Brain microvascular endothelial cell (primary cell): ENCODE measurements around the gene MOB3A.

ENCODE experiments used
- DNase-seq: peaks from one replicate; pipeline ENCODE4 v3.0.0-alpha.2; 2020
- H3K27ac ChIP-seq: fragments of 250-450 bp; sonication (Bioruptor Pico); 2 replicates; pipeline ENCODE4 v1.5.1; 2020; ENCODE audit warnings: mild to moderate bottlenecking, moderate library complexity
- H3K27me3 ChIP-seq: fragments of 250-450 bp; sonication (Bioruptor Pico); replicated peaks from 2 replicates; pipeline ENCODE4 v1.5.1; 2020; ENCODE audit warnings: mild to moderate bottlenecking
- H3K36me3 ChIP-seq: fragments of 250-450 bp; sonication (Bioruptor Pico); replicated peaks from 2 replicates; pipeline ENCODE4 v1.5.1; 2020; ENCODE audit warnings: mild to moderate bottlenecking
- H3K4me3 ChIP-seq: 2 replicates; pipeline ENCODE4 v1.5.1; 2011; ENCODE audit warnings: low read depth, mild to moderate bottlenecking, control low read depth, low read length, moderate library complexity
- in situ Hi-C: cut with HindIII; loops from 2 replicates; pipeline ENCODE4 v1.10.0; 2017; ENCODE audit warnings: low sequenced_read_pairs, low pct_ligation_motif_present
- TF ChIP-seq, protein P1 (sequence below): IDR thresholded peaks from 2 replicates; pipeline ENCODE4 v1.5.1; 2011; ENCODE audit warnings: low read depth, mild to moderate bottlenecking, moderate library complexity, low read length, control low read depth, inconsistent platforms; ENCODE audit errors: missing control alignments

MOB3A gene

DNA sequence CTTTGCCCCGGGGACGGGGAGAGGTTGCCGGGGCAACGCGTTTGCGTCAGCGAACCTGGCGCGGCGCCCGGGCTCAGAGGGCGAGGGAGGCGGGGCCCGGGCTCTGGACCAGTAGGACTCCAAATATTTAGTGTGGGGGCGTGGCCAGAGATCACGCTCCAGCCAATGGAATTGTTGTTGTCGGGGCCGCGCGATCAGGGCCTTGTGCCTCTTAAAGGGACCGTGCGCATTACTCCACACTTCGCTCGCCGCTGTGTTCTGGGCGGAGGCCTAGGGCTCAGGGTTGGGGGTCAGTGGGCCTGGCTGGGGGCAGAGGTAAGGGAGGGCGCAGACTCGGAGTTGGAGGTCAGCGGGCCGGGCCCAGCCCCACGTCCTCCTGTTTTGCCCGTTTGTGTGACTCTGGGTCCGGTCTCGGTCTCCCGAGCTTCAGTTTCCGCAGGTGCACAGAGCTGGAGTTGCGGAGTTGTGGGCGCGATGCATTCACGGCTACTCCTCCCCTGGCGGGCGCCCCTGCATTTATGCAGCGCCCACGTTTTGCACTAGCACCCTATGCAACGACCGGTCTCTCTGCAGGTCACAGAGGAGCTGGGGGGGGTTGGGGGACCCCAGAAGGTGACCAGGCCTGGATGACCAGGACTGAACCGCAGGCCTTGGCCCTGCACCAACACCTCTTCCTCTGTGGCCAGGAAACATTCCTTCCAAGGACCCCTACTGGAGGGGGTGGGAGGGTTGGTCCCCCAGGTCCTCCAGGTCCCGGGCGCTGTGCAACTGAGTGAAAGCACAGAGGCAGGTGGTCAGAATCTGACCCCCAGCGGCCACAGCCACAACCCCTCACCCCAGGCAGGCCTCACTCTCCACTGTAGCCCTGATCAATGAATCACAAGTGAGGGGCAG is 34.4 kb downstream of the MOB3A start:
- peak; percentile 98 for DNase-seq
- TF ChIP-seq, protein P1, sequence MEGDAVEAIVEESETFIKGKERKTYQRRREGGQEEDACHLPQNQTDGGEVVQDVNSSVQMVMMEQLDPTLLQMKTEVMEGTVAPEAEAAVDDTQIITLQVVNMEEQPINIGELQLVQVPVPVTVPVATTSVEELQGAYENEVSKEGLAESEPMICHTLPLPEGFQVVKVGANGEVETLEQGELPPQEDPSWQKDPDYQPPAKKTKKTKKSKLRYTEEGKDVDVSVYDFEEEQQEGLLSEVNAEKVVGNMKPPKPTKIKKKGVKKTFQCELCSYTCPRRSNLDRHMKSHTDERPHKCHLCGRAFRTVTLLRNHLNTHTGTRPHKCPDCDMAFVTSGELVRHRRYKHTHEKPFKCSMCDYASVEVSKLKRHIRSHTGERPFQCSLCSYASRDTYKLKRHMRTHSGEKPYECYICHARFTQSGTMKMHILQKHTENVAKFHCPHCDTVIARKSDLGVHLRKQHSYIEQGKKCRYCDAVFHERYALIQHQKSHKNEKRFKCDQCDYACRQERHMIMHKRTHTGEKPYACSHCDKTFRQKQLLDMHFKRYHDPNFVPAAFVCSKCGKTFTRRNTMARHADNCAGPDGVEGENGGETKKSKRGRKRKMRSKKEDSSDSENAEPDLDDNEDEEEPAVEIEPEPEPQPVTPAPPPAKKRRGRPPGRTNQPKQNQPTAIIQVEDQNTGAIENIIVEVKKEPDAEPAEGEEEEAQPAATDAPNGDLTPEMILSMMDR = peak; percentile 1
- in situ Hi-C loops = no loop called here
- peak overlapping the region; percentile 63 for H3K4me3 ChIP-seq
- no peaks in the 10 kb centered on the region for H3K27me3 ChIP-seq
- peak overlapping the region; percentile 99 for H3K27ac ChIP-seq
- no peaks in the 10 kb centered on the region for H3K36me3 ChIP-seq

DNA sequence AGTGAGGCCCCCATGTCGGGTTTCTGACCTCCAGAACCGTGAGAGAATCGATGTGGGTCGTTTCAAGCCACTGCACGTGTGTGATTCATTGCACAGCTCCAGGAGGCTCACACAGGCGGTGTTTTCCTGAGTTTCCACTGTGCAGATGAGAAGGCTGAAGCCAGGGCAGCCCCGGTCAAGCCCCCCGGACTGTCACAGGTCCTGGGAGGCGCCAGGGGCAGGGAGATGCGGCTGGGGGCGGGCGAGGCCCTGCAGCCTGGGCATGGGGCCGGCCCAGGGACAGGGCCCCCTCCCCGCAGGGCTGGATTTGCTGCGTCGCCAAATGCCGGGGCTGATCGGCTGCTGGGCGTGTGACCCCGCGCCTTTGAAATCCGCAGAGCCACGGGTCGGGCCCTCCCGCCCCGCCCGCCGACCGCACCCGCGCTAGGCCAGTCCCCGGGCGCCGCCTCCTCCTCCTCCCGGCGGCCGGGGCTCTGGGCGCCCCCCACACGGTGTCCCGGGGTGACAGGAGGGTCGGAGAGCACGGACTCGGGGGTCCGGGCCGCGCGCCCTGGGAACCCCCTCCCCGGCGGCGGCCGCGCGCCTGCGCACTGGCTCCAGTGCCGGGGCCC is 35.1 kb downstream of the MOB3A start:
- peak; percentile 65 for DNase-seq

DNA sequence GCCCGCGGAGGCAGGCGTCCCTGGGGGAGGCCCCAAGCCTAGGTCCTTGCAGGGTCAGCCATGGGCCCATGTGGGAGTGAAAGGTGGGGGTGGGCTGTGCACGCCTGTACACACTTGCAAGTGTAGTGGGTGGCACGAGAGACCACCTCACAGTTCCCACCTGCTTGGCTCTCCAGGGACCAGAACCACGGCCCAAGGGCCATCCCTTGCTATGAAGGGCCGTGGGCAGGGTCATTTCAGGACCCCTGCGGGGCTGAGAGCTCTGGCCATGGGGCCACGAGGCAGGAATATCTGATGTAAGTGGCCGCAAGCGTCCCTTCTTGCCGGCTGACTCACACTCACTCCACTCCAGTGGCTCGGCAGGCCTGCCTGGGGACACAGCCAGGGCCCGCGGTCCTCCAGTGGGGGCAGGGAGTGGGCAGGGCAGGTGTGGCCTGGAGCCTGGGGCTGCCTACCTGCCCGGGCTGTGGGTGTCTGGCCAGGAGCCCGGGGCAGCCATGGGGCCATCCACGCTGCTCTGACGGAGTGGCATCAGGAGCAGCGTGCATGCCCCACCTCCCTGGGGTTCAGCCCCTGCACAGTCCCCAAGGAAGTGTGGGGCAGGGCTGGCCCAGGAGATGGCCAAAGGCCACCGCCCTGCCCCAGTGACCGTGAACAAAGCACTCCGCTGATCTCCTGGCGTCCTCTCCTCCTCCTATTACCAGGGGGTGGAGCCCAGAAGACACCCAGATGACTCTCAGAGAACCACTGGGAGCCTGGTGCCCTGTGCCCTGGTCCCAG is 36.5 kb downstream of the MOB3A start:
- no peak overlapping the region for H3K4me3 ChIP-seq
- peak overlapping the region; percentile 99 for H3K27ac ChIP-seq
- H3K27me3 ChIP-seq = no peaks in the 10 kb centered on the region
- TF ChIP-seq, protein P1 = no peak
- peak; percentile 64 for DNase-seq
- no peaks in the 10 kb centered on the region for H3K36me3 ChIP-seq
- in situ Hi-C loops = no loop called here

More for the DNA sequence above, 35.1 kb downstream of the MOB3A start:
- H3K27me3 ChIP-seq = no peaks in the 10 kb centered on the region
- H3K36me3 ChIP-seq = no peaks in the 10 kb centered on the region
- TF ChIP-seq, protein P1 = no peak
- peak overlapping the region; percentile 99 for H3K27ac ChIP-seq
- in situ Hi-C loops = no loop called here
- peak overlapping the region; percentile 44 for H3K4me3 ChIP-seq

DNA sequence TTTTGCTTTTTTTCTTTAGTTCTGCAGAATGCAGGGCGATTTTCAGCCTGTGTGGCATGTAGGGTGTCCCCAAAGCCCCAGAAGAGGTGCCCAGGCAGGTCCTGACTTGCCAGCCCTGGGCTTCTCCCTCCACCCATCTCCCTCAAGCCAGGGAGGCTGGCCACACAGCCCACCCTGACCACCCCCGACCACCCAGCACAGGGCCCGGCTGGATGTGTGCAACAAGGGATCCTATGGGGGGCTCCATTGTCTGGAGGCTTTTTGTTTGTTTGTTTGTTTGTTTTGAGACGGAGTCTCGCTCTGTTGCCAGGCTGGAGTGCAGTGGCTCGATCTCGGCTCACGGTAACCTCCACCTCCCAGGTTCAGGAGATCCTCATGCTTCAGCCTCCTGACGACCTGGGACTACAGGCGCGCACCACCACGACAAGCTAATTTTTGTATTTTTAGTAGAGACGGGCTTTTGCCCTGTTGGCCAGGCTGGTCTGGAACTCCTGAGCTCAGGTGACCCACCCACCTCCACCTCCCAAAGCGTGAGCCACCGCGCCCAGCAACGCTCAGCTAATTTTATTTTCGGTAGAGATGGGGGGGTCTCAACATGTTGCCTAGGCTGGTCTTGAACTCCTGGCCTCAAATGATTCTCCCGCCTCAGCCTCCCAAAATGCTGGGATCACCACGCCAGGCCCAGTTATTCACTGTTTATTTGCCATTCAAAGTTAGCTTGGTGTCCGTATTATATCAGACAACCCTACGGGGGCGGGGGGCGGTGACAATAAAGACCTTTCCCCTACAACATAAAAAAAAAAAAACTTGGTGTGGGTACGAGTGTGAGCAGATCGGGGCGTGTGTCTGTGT is 37.3 kb downstream of the MOB3A start:
- no peak for DNase-seq
- in situ Hi-C loops = no loop called here
- TF ChIP-seq, protein P1 = no peak

More for the DNA sequence above, 37.3 kb downstream of the MOB3A start:
- Histone ChIP-seq H3K4me3 (no peak overlapping the region), H3K36me3 (no peaks in the 10 kb centered on the region), H3K27ac (peak overlapping the region; percentile 99), H3K27me3 (no peaks in the 10 kb centered on the region)
